Naive B cell (primary cell): Measurements from ENCODE around the gene SENP1. TPM values are rescaled to one million over a fixed set of nuclear protein-coding genes. Genes with fewer than 3 reads are reported as not detected.

Experiments
- ATAC-seq, 2 donors: fragments of 150-1000 bp; cut with Tn5 transposase; 2 replicates each; pipeline ENCODE4 v1.10.0; 2021; ENCODE audit warnings: low read depth in 2 of 2, mild to moderate bottlenecking in 2 of 2, moderate library complexity in 2 of 2
- DNase-seq: peaks from one replicate; pipeline ENCODE4 v3.0.0; 2022
- H3K27ac Mint-ChIP-seq, 6 donors: one replicate each; pipeline ENCODE4 v1.8.0; 2020 to 2022; ENCODE audit warnings: mild to moderate bottlenecking in 6 of 6, mixed read lengths in 6 of 6, moderate library complexity in 5 of 6, inconsistent platforms in 2 of 6
- H3K27me3 Mint-ChIP-seq, 3 donors: one replicate each; pipeline ENCODE4 v1.8.0; 2021 to 2022; ENCODE audit warnings: mixed read lengths in 3 of 3, mild to moderate bottlenecking in 1 of 3
- H3K36me3 Mint-ChIP-seq, 2 donors: one replicate each; pipeline ENCODE4 v1.8.0; 2020 to 2022; ENCODE audit warnings: mixed read lengths in 2 of 2, inconsistent platforms in 1 of 2, mild to moderate bottlenecking in 1 of 2
- H3K4me1 Mint-ChIP-seq, 3 donors: one replicate each; pipeline ENCODE4 v1.8.0; 2020 to 2022; ENCODE audit warnings: mixed read lengths in 3 of 3, inconsistent platforms in 1 of 3, mild to moderate bottlenecking in 1 of 3, moderate library complexity in 1 of 3
- H3K4me3 Mint-ChIP-seq, 8 donors: one replicate each; pipeline ENCODE4 v1.8.0; 2020 to 2022; ENCODE audit warnings: mild to moderate bottlenecking in 8 of 8, mixed read lengths in 8 of 8, moderate library complexity in 8 of 8, inconsistent platforms in 2 of 8
- H3K9me3 Mint-ChIP-seq, 7 donors: one replicate each; pipeline ENCODE4 v1.8.0; 2020 to 2022; ENCODE audit warnings: mixed read lengths in 7 of 7, mild to moderate bottlenecking in 5 of 7, inconsistent platforms in 2 of 7, moderate library complexity in 1 of 7
- polyA plus RNA-seq, 6 donors: library from polyadenylated mRNA; unstranded; fragments of 300-500 nt; fragmentation: Illumina TruSeq; gene quantifications; one replicate each; pipeline ENCODE4 v1.2.3, GENCODE V29; 2021; ENCODE audit warnings: low read depth in 6 of 6

The SENP1 gene
- polyA plus RNA-seq, 6 donors from 2014 or later = 3.6 to 18.6 (median 15.6) TPM

DNA sequence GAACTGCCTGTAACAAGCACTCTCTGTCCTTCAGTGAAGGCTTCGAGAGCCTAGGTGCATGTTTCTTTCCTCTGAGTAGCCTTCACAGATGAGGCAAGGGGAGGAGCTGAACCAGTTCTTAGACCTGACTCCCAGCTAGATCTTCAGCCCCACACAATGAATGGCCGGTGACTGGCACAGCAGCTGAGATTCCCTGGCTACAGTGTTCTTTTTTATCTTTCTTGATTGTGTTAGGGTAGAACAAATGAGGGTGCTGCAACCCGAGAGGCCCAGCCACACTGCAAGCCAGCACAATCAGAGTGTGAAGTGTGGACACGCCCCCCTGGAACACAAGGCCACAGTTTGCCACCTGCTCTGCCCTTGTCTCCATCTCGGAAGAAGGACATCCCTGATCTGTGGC is 82.5 kb downstream of the SENP1 start:
- Mint-ChIP-seq H3K4me1 (peaks cover 0 to 4% (median 4%) of the 10 kb centered on the region in 3 donors), H3K4me3 (no peak overlapping the region), H3K27me3 (peaks cover 28 to 45% (median 39%) of the 10 kb centered on the region in 3 donors), H3K36me3 (no peaks in the 10 kb centered on the region), H3K9me3 (no peaks in the 10 kb centered on the region), H3K27ac (peak overlapping the region in 1 of 6 donors; percentile 22)
- DNase-seq (no peak), ATAC-seq (no peak)

GRCh38 chr12:48022676-48023385 is 83.0 kb downstream of the SENP1 start:
- peaks cover 28 to 49% (median 42%) of the 10 kb centered on the region in 3 donors for H3K27me3 Mint-ChIP-seq
- H3K4me1 Mint-ChIP-seq = no peaks in the 10 kb centered on the region
- ATAC-seq (no peak), DNase-seq (no peak)
- peak overlapping the region in 2 of 6 donors; percentile 7 to 68 for H3K27ac Mint-ChIP-seq
- H3K9me3 Mint-ChIP-seq = no peaks in the 10 kb centered on the region
- no peaks in the 10 kb centered on the region for H3K36me3 Mint-ChIP-seq
- no peak overlapping the region for H3K4me3 Mint-ChIP-seq

- H3K27ac Mint-ChIP-seq = no peak overlapping the region
- no peak for DNase-seq
- peaks cover 28 to 49% (median 47%) of the 10 kb centered on the region in 3 donors for H3K27me3 Mint-ChIP-seq
- no peak overlapping the region for H3K4me3 Mint-ChIP-seq
- no peak for ATAC-seq
- no peaks in the 10 kb centered on the region for H3K4me1 Mint-ChIP-seq
- H3K9me3 Mint-ChIP-seq = no peaks in the 10 kb centered on the region
- no peaks in the 10 kb centered on the region for H3K36me3 Mint-ChIP-seq
These were observed 83.7 kb downstream of the SENP1 start for GRCh38 chr12:48022180-48022521.

GRCh38 chr12:48021485-48022179 is 84.2 kb downstream of the SENP1 start:
- ATAC-seq = no peak
- Mint-ChIP-seq H3K9me3 (no peaks in the 10 kb centered on the region), H3K27ac (no peak overlapping the region), H3K36me3 (no peaks in the 10 kb centered on the region), H3K4me3 (no peak overlapping the region), H3K27me3 (peaks cover 28 to 52% (median 49%) of the 10 kb centered on the region in 3 donors), H3K4me1 (no peaks in the 10 kb centered on the region)
- DNase-seq = no peak

GRCh38 chr12:48019639-48020265 is 86.1 kb downstream of the SENP1 start:
- ATAC-seq (no peak), DNase-seq (no peak)
- Mint-ChIP-seq H3K27me3 (peaks cover 40 to 57% (median 53%) of the 10 kb centered on the region in 3 donors), H3K4me3 (no peak overlapping the region), H3K36me3 (no peaks in the 10 kb centered on the region), H3K9me3 (no peaks in the 10 kb centered on the region), H3K27ac (no peak overlapping the region), H3K4me1 (no peaks in the 10 kb centered on the region)

GRCh38 chr12:48018618-48018995 is 87.3 kb downstream of the SENP1 start:
- H3K4me3 Mint-ChIP-seq = no peak overlapping the region
- H3K4me1 Mint-ChIP-seq = no peaks in the 10 kb centered on the region
- DNase-seq = no peak
- H3K27ac Mint-ChIP-seq = no peak overlapping the region
- H3K27me3 Mint-ChIP-seq = peaks cover 48 to 63% (median 54%) of the 10 kb centered on the region in 3 donors
- ATAC-seq = no peak
- H3K36me3 Mint-ChIP-seq = no peaks in the 10 kb centered on the region
- no peaks in the 10 kb centered on the region for H3K9me3 Mint-ChIP-seq

DNA sequence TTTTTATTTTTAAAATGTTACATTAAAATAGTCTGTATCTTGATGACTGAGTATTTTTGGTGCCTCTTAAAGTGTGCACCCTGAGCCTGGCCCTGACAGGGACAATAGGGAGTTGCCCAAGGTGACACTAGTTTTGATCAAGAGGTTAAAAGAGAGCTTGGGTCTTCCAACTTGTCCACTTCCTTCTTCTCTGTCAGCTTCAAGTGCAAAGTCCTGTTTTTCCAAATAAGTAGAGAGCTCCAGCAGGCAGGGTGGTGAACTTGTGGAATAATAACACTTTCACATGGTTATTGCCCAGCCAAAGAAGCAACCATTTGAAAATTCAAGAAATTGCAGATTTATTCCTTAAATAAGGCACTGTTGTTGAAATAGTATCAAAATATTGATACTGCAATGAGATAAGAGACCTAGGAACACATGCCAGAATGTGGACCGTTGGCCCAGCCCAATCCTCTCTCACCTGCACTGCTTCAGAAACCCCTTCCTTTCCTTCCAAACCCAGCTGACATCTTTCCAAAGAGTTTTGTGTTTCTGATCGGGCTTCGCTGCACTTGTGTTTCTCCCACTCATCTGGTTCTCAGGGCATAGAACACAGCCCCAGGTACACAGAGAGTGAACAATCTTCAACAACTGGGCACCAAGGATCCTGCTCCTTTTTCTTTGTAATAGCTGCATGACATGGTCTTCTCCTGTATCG is 87.8 kb downstream of the SENP1 start:
- ATAC-seq = no peak
- Mint-ChIP-seq H3K27me3 (peaks cover 50 to 62% (median 54%) of the 10 kb centered on the region in 3 donors), H3K27ac (no peak overlapping the region), H3K4me1 (no peaks in the 10 kb centered on the region), H3K36me3 (no peaks in the 10 kb centered on the region), H3K4me3 (peak overlapping the region in 1 of 8 donors; percentile 57), H3K9me3 (no peaks in the 10 kb centered on the region)
- DNase-seq = no peak

DNA sequence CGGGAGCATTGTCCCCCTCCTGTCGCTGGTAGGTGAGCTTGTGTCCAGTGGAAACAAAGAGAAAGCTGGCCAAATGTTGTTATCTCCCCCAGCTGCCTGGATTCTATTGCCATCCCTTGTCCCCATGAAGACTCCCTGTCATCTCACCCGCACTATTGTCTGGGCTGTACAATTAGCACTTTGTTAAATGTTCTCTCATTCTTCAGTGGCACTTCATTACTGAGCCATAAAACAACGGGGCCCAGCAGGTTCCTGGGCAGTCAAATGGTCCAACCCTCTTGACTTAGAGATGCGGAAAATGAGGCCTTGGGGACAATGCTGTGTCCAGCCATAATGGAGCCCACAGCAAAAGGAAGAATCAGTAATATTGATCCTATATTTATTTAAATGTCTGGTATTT is 88.4 kb downstream of the SENP1 start:
- Mint-ChIP-seq H3K27me3 (peaks cover 46 to 58% (median 55%) of the 10 kb centered on the region in 3 donors), H3K9me3 (no peaks in the 10 kb centered on the region), H3K4me1 (no peaks in the 10 kb centered on the region), H3K36me3 (no peaks in the 10 kb centered on the region), H3K4me3 (no peak overlapping the region), H3K27ac (no peak overlapping the region)
- no peak for ATAC-seq
- no peak for DNase-seq

DNA sequence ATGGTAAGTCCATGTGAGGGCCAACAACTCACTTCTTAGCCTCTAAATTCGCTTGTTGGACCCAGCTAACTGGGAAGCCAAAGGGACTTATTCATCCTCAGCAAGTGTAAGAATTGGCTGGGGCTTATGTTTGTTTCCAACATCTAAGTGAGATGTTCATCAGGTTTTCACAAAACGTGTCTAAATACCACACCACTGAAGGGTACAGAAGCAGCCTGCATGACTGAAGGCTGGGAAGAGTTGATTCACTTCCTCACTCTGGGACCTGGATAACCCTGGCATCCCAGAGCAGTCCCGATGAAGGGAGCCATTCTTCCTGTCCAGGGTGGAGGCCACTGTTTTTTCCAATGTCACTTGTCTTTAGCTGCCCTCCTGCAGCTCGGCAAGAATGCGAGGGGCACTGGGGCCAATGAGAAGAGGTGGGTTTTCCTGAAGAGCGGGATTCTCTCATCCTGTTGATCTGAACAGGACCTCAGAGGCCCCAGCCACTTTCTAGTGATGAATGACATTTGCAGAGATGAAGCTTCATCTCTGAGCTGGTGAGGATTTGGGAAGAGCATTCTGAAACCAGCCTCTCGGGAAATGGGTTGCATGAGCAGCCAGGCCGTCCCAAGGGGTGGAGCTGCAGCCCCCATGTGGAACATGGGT is 89.4 kb downstream of the SENP1 start:
- Mint-ChIP-seq H3K36me3 (no peaks in the 10 kb centered on the region), H3K9me3 (no peaks in the 10 kb centered on the region), H3K4me1 (no peaks in the 10 kb centered on the region), H3K4me3 (no peak overlapping the region), H3K27me3 (peaks cover 41 to 57% (median 53%) of the 10 kb centered on the region in 3 donors), H3K27ac (no peak overlapping the region)
- no peak for ATAC-seq
- DNase-seq = no peak

- Mint-ChIP-seq H3K9me3 (no peaks in the 10 kb centered on the region), H3K36me3 (no peaks in the 10 kb centered on the region), H3K27me3 (peaks cover 42 to 57% (median 55%) of the 10 kb centered on the region in 3 donors), H3K4me1 (no peaks in the 10 kb centered on the region), H3K27ac (no peak overlapping the region), H3K4me3 (no peak overlapping the region)
- ATAC-seq (no peak), DNase-seq (no peak)
These were observed 89.9 kb downstream of the SENP1 start for GRCh38 chr12:48015954-48016353.

- H3K27ac Mint-ChIP-seq = no peak overlapping the region
- H3K27me3 Mint-ChIP-seq = peaks cover 43 to 63% (median 63%) of the 10 kb centered on the region in 3 donors
- H3K4me3 Mint-ChIP-seq = no peak overlapping the region
- DNase-seq = no peak
- H3K4me1 Mint-ChIP-seq = no peaks in the 10 kb centered on the region
- no peaks in the 10 kb centered on the region for H3K36me3 Mint-ChIP-seq
- ATAC-seq = no peak
- H3K9me3 Mint-ChIP-seq = no peaks in the 10 kb centered on the region
These were observed 90.8 kb downstream of the SENP1 start for GRCh38 chr12:48015129-48015528.

GRCh38 chr12:48013287-48013686 is 92.6 kb downstream of the SENP1 start:
- H3K4me3 Mint-ChIP-seq = no peak overlapping the region
- H3K9me3 Mint-ChIP-seq = no peaks in the 10 kb centered on the region
- ATAC-seq = no peak
- no peaks in the 10 kb centered on the region for H3K4me1 Mint-ChIP-seq
- no peak overlapping the region for H3K27ac Mint-ChIP-seq
- H3K27me3 Mint-ChIP-seq = peaks cover 52 to 67% (median 66%) of the 10 kb centered on the region in 3 donors
- H3K36me3 Mint-ChIP-seq = no peaks in the 10 kb centered on the region
- DNase-seq = no peak

DNA sequence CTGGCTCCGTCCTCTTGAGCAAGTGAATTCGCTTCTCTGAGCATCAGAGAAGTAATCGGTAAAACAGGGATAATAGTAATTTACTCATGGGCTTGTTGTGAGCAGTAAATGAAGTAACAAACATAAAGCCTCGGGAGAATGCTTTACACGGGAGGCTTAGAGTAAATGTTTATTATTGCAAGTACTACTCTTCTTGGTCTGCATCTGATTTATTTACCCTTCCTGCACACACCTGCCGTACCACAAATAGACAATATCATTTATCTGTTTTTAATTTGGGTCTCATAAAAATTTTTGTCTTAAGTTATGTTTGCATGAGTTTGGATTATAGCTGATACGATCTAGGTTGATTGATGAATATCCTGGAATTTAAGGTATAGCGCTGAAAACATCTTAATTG is 93.8 kb downstream of the SENP1 start:
- H3K9me3 Mint-ChIP-seq = no peaks in the 10 kb centered on the region
- DNase-seq (no peak), ATAC-seq (no peak)
- H3K27me3 Mint-ChIP-seq = peaks cover 65 to 71% (median 69%) of the 10 kb centered on the region in 3 donors
- H3K36me3 Mint-ChIP-seq = no peaks in the 10 kb centered on the region
- no peak overlapping the region for H3K4me3 Mint-ChIP-seq
- no peaks in the 10 kb centered on the region for H3K4me1 Mint-ChIP-seq
- H3K27ac Mint-ChIP-seq = no peak overlapping the region
